Stimulated activated naive CD8-positive, alpha-beta T cell treated with anti-CD3 and anti-CD28 coated beads, Interleukin-15, Interleukin-2, amounts not matched to agents 100 U/mL and 50 U/mL, for 24 hours (primary cell): ENCODE data around the gene BAHCC1.
"Not testable (repeated sequence)": the region's sequence is repeated elsewhere in the genome, so short reads cannot be mapped to it uniquely, and the experiment has no call there.

Source experiments
- ATAC-seq: fragments of 150-1000 bp; cut with Tn5 transposase; one replicate; pipeline ENCODE4 v1.10.0; 2021
- DNase-seq: peaks from one replicate; pipeline ENCODE4 v3.0.0; 2021

BAHCC1 gene

GRCh38 chr17:81394921-81395599 is at the start of gene BAHCC1:
BAHCC1 (plus strand) TSS chr17:81395457; CDS start chr17:81399740, 4,283 bp downstream.
- peak; percentile 94 for DNase-seq
- ATAC-seq, result peak; percentile 83

GRCh38 chr17:81346090-81346907 is 49.0 kb upstream of the BAHCC1 start:
- ATAC-seq (peak; percentile 93), DNase-seq (peak; percentile 97)

GRCh38 chr17:81346908-81347349 is 48.3 kb upstream of the BAHCC1 start:
- DNase-seq, result no peak
- no peak for ATAC-seq

GRCh38 chr17:81347437-81347836 is 47.8 kb upstream of the BAHCC1 start:
- ATAC-seq (no peak), DNase-seq (no peak)

- ATAC-seq (no peak), DNase-seq (no peak)
These were observed 46.9 kb upstream of the BAHCC1 start for GRCh38 chr17:81348097-81349055.

GRCh38 chr17:81349397-81350319 is 45.6 kb upstream of the BAHCC1 start:
- ATAC-seq (no peak), DNase-seq (no peak)

GRCh38 chr17:81350320-81350890 is 44.9 kb upstream of the BAHCC1 start:
- ATAC-seq, result no peak
- DNase-seq, result no peak

- ATAC-seq, DNase-seq: not testable (repeated sequence)
These were observed 43.8 kb upstream of the BAHCC1 start for GRCh38 chr17:81351329-81352052.

GRCh38 chr17:81352056-81352455 is 43.2 kb upstream of the BAHCC1 start:
- DNase-seq, ATAC-seq: not testable (repeated sequence)

- ATAC-seq (no peak), DNase-seq (no peak)
These were observed 40.9 kb upstream of the BAHCC1 start for GRCh38 chr17:81354252-81354953.

- DNase-seq (no peak), ATAC-seq (no peak)
These were observed 40.3 kb upstream of the BAHCC1 start for GRCh38 chr17:81354954-81355347.

- ATAC-seq (no peak), DNase-seq (no peak)
These were observed 36.0 kb upstream of the BAHCC1 start for GRCh38 chr17:81359218-81359617.

- DNase-seq, result not testable (repeated sequence)
These were observed 33.3 kb upstream of the BAHCC1 start for GRCh38 chr17:81362001-81362400.

GRCh38 chr17:81364278-81365147 is 30.7 kb upstream of the BAHCC1 start:
- ATAC-seq (no peak), DNase-seq (no peak)

More at GRCh38 chr17:81362001-81362400, 33.3 kb upstream of the BAHCC1 start:
- ATAC-seq, result not testable (repeated sequence)

GRCh38 chr17:81365148-81365600 is 30.1 kb upstream of the BAHCC1 start:
- DNase-seq (no peak), ATAC-seq (no peak)

GRCh38 chr17:81365601-81366585 is 29.4 kb upstream of the BAHCC1 start:
- ATAC-seq, result peak; percentile 48
- DNase-seq, result peak; percentile 35

GRCh38 chr17:81366648-81367047 is 28.6 kb upstream of the BAHCC1 start:
- ATAC-seq, result no peak
- DNase-seq, result no peak
